OCI-LY1 (cell line): ENCODE results near the gene FXYD3.

Source experiments
- EZH2 ChIP-seq: fragments of 200-600 bp; sonication (generic), shearing (Covaris generic); IDR thresholded peaks from 2 replicates; pipeline ENCODE4 v1.8.0; 2017; ENCODE audit warnings: borderline replicate concordance, mixed run types, mild to moderate bottlenecking, antibody characterized with exemption, low read length, moderate library complexity, mixed read lengths
- TF ChIP-seq, protein P1 (sequence below): fragments of 200-600 bp; sonication (generic), shearing (Covaris generic); IDR thresholded peaks from 2 replicates; pipeline ENCODE4 v1.5.1; 2017; ENCODE audit warnings: mild to moderate bottlenecking, antibody characterized with exemption, low read length, moderate library complexity, mixed read lengths

GRCh38 chr19:35116072-35116801 is 614 bp downstream of the FXYD3 start:
- TF ChIP-seq, protein P1, sequence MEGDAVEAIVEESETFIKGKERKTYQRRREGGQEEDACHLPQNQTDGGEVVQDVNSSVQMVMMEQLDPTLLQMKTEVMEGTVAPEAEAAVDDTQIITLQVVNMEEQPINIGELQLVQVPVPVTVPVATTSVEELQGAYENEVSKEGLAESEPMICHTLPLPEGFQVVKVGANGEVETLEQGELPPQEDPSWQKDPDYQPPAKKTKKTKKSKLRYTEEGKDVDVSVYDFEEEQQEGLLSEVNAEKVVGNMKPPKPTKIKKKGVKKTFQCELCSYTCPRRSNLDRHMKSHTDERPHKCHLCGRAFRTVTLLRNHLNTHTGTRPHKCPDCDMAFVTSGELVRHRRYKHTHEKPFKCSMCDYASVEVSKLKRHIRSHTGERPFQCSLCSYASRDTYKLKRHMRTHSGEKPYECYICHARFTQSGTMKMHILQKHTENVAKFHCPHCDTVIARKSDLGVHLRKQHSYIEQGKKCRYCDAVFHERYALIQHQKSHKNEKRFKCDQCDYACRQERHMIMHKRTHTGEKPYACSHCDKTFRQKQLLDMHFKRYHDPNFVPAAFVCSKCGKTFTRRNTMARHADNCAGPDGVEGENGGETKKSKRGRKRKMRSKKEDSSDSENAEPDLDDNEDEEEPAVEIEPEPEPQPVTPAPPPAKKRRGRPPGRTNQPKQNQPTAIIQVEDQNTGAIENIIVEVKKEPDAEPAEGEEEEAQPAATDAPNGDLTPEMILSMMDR: no peak
- TF ChIP-seq EZH2: no peak
